SK-N-MC (cell line): Measurements from ENCODE around the gene DUSP7.

Experiments used
- EZH2 ChIP-seq: fragments of 200-600 bp; sonication (generic); IDR thresholded peaks from one replicate; pipeline ENCODE4 v1.6.1; 2017; ENCODE audit warnings: antibody characterized with exemption
- FOXP2 ChIP-seq: optimal IDR thresholded peaks from 2 replicates; pipeline ENCODE3; 2011; ENCODE audit warnings: mild to moderate bottlenecking, moderate library complexity; ENCODE audit not compliant: insufficient read depth; ENCODE audit errors: extremely low read length, control extremely low read depth
- POLR2AphosphoS5 ChIP-seq: IDR thresholded peaks from 2 replicates; pipeline ENCODE4 v1.6.1; 2012; ENCODE audit warnings: mild to moderate bottlenecking, low read depth, low read length, borderline replicate concordance

DNA sequence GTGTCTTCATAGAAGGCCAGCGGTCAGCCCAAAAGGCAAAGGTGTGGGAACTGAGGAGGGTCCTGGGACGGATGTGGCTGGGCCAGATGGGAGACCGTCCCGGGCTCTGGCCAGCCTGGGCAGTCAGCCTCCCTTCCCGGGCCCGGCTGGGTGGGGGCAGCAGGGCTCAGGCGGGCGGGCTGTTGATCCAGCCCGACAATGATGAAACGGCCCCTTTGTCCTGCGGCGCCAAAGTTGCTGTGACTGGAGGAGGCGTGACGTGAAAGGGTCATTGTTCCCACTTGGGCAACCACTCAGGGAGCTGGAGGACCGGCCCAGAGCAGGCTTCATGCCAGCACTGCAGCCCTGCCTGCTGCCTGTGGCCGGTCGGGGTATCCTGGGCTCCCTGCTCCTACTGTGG, 16.5 kb downstream of the DUSP7 start:
- no peak for TF ChIP-seq POLR2AphosphoS5
- no peak for TF ChIP-seq EZH2
- TF ChIP-seq FOXP2, result no peak
